Activated CD8-positive, alpha-beta memory T cell treated with anti-CD3 and anti-CD28 coated beads, Interleukin-2, amount 50 U/mL, for 24 hours (primary cell): ENCODE data around the gene OSGEP.
"Not testable (repeated sequence)": the region's sequence is repeated elsewhere in the genome, so short reads cannot be mapped to it uniquely, and the experiment has no call there.

Experiments
- DNase-seq: peaks from one replicate; pipeline ENCODE4 v3.0.0-alpha.2; 2020; ENCODE audit errors: extremely low read depth

The OSGEP gene

DNA sequence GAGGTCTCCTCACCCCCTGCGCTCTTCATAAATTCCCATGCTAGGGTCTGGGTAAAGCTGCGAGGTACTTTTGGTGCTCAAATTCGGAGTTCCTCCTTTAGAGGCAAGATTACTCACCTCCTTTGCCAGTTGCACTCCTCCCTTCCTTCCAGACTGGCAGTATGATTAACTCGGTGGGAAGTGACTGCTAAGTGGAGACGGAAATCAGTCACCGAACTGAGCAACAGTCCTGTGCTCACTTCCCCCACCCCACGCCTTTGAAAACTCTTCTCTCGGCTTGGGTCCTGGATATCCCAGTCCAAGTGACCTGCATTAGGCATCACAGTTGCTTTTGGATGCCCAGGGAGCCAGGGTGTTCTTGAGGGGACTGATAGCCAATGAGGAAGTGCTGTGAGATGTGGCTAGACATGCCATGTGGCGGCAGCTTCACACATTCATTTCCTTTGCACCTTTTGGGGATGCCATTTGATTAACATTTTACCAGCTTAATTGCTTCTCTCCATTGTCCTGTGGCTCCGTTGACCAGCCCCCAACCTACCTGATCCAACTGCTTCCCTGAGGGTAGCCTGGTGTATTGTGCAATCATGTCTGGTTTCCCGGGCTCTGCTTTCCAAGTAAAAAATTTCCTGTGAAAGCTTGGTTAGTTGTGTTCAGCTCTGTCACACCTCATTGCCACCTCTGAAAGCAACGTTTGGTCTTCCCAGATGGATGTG, 15.4 kb upstream of the OSGEP start:
- peak; percentile 38 for DNase-seq

DNA sequence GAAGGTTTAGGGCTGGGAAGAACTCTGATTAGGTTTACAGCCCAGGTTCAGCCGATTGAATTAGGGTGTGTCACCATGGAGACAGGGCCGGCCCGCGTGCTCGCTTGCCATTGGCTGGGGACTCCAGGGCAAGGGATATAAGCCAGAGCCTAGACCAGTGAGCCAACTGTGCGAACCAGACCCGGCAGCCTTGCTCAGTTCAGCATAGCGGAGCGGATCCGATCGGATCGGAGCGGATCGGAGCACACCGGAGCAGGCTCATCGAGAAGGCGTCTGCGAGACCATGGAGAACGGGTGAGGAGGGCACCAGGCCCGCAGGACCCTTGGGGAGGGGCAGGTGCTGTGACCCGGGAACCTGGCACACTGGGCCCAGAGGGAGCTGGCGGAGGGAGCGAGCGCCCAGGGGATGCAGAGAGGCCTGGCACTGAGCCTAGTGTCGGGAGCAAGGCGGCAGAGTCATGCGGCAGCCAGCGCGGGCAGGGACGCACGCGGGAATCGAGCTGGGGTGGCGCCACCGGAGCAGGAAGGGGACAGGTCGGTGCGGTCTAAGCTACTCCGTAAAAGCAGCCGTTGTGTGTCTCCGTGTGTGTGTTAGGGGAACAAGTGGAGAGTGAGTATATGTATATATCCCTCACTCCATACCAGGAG, 14.8 kb upstream of the OSGEP start, which contains the start of gene PNP:
Gene PNP (plus strand): TSS at position 165 of the 648 bp plus-strand sequence. CDS start 119 bp downstream, at position 284.
- DNase-seq: peak; percentile 69

DNA sequence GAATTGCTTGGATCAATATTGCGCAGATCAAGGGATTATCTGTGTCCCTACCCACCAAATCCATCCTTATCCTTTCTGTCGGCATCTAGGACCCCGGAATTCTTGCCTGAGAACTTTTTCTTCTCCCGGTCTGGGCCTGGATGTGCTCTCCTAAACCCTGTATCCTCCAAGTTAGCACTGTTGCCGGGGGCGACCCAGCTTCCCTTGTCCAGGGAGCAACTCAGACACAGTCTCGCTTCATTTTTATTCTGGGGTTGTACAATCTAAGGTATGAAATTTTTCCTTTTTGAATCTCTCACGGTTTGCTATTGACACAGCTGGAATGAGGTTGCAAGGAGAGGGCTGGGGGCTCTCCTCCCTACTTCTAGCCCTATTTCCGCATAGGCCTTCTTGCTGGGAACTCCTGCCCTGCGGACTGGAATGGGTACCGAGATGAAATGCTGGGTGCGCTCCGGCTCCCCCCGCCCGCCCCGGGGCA, 14.2 kb upstream of the OSGEP start:
- DNase-seq: no peak

DNA sequence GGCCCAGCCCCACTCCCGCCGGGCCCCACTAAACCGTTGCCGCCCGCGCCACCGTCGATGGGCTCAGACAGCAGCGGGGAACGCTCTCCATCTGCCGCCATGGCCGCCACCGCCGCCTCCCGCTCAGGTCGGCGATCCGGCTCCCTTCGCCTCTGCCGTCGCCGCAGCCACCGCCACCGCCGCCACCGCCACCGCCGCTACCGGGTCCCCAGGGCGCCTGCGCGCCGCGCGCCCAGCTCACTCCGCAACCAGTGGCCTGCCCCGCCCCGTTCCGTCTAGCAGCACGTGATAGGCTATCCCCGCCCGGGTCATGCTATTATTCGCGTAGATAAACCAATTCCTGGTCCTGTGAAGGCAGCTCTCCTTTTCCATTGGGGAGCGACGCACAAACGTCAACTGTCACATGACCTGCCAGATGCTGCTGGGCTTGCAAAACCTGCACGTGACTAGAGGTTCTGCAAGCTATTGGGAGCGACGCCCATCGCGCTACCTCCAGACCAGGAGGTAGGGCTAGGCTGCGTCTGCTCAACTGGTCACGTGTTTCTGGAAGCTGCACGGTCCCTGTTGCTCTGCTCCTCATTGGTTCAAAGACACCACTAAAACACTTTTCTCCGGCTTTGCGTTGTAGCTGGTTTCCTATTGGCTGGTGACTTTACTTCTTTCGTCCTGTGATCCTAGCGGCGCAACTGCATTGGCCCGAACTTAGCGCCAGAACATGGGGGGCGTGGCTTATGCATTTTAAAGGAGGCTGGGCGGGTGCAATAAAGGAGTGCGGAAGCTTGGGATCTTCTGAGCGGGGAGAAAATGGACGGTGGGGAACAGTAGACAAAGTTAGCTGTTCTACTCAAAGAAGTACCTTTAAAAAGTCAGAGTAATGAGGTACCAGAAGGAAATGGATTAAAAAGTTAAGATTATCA, 6.9 kb upstream of the OSGEP start, which contains the start of gene PIP4P1:
Gene PIP4P1 (minus strand): TSS at position 210 of the 917 bp plus-strand sequence. CDS start 109 bp downstream, at position 101.
- DNase-seq: peak; percentile 99

DNA sequence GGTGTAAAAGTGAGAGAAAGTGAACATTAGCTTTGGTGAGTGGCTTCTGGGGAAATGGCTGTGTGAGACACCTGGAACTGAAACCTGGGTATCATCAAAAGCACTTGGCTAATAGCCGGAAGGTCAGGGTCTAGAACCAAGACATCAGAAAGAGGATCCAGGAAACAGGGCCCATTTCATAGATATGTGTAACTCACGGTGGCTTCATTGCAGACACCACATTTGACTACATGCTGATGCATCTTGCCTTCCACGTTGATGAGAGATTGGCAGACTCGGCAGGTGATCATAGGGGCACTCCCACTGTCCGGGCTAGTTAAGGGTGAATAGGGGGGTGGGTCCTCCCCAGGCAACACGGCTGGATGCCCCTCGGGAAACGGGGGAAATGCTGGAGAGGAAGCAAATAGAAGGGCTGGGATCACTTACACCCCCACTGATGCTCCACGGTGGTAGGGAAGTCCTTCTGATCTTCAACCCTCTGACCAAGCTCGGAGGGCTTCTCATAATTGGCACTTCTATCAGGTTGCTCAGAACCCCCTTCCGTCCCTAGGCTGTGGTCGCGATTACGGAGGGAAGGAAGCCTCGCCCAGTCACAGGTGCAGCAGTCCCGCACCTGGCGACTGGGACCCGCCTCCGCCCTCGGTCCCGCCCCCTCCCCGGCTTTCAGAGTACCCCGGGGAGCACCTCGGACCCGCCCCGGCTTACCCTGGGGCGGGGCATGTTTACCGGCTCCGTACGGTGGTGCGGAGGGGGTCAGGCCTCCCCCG, 6.0 kb upstream of the OSGEP start:
- DNase-seq: no peak

DNA sequence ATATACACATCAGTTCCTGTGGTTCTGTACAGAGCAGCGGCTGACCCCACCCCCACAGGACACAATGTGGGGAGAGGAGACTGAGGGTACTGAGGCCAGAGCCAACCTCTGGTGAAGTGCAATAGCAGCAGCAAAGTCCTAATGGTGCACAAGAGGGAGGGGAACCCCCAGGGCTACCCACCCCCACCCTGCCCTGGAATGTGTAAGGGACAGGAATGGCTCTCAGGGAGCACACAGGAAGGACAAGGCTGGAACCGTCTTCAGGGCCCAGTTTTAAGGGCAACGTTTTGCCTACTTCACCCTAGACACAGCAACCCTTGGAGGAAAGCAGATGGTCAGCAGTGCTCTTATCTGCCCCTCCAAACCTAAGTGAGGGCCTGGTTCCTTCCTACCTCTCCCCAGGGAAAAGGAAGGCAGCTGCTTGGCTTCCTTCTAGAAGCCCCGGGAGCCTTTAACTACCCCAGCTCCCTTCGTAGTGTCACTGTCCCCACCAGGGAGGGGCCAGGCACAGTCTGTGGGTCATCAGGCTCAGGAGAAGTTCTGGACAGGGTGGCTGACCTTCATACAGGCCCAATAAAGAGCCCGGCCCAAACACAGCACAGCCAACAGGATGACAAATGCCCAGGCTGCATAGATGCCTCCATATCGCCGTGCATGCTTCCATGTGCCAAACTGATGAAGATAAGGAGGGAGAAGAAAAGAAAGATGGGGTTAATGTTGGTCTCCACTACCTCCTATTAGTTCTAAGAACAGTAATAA, 3.6 kb upstream of the OSGEP start:
- DNase-seq: no peak

DNA sequence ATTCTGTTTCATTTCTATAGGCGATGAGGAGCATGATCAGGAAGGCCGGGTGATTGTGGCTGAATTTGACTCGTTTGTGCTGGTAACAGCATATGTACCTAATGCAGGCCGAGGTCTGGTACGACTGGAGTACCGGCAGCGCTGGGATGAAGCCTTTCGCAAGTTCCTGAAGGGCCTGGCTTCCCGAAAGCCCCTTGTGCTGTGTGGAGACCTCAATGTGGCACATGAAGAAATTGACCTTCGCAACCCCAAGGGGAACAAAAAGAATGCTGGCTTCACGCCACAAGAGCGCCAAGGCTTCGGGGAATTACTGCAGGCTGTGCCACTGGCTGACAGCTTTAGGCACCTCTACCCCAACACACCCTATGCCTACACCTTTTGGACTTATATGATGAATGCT, 2.4 kb upstream of the OSGEP start:
- no peak for DNase-seq

DNA sequence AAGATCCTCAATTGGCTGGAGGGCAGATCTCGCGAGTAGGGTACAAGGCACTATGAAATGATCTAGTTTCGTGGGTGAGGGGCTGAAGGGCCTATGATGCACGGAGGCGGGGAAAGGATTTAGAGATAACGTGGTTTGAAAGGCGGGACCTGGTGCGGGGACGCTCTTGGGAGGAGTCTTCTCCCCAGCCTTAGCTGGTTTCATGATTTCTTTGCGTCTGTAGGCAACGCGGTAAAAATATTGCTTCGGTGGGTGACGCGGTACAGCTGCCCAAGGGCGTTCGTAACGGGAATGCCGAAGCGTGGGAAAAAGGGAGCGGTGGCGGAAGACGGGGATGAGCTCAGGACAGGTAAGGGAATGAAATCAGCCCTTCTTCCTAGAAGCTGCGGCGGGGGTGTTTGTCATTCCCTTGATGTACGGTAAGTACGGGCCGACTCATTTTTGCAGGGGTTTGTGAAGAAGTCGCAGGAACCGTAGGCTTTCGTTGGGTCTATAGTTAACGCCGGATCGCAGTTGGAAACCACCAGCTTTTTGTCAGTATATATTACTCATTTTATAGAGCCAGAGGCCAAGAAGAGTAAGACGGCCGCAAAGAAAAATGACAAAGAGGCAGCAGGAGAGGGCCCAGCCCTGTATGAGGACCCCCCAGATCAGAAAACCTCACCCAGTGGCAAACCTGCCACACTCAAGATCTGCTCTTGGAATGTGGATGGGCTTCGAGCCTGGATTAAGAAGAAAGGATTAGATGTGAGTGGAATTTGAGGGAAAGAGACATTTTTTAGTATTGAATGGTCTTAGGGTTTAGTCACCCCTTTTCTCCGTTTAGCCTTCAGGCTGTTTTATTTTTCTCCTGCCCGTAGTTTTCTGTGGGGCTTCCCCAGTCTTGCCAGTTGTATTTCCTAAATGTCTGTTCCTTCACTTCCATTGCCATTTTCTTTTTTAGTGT, 1.0 kb upstream of the OSGEP start:
- DNase-seq: no peak

DNA sequence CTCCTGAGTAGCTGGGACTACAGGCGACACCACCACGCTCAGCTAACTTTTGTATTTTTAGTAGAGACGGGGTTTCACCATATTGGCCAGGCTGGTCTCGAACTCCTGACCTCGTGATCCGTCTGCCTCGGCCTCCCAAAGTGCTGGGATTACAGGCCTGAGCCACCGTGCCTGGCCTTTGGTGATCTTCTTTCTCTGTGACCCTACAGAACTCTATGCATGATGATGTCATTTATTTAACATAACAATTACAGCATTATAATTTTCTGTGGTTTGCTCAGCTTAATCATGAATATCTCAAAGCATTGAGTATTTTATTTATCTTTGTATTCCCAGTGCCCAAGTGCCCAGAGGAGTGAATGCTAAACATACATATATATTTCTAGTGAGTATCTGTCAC, 1.8 kb downstream of the OSGEP start:
- not testable (repeated sequence) for DNase-seq

DNA sequence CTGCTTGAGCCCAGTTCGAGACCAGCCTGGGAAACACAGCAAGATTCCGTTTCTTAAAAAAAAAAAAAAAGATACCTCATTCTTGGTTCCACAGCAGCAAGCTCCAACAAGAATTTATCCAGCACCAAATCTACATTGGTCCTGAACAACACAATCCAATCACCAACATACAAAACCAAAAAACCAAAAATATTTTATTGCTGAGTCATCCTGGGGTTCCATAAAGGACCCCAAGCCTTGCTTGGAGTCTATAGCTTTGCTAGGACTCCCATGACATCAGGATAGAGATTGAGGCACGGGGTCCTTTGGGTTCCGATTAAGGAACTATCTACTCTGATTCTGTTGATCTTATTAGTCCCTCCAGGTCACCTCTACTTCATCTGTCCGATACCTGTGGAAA, 7.7 kb downstream of the OSGEP start:
- DNase-seq: no peak

DNA sequence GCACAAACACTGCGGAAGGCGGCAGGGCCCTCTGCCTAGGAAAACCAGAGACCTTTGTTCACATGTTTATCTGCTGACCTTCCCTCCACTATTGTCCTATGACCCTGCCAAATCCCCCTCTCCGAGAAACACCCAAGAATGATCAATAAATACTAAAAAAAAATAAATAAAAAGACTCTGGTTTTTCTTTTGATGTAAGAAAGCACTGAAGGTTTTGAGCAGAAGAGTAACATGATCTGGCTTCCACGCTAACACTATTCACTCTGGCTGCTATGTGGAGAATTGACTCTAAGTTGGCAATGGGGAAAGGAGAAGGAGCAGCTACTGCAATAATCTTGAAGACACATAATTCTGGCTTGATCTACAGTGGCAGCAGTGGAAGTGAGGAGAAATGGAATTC, 11.0 kb downstream of the OSGEP start:
- DNase-seq: not testable (repeated sequence)

DNA sequence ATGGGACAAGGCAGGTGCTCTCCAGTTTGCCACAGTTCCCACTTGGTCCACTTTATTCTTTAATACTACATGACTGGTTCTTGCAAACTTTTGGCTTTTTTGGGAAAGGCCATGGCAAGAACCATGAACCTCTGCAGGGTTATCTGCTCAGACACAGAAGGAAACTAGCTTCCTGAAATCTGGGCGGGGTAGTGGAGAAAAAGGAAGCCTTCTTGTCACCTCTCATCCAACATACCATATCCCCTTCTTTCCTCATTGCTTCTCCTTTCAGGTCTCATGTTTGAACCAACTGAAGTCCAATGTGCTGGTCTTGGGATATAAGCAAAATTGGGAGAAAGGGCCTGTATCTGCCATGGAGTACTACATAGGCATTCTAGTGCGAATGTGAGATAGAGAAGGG, 13.2 kb downstream of the OSGEP start:
- no peak for DNase-seq

DNA sequence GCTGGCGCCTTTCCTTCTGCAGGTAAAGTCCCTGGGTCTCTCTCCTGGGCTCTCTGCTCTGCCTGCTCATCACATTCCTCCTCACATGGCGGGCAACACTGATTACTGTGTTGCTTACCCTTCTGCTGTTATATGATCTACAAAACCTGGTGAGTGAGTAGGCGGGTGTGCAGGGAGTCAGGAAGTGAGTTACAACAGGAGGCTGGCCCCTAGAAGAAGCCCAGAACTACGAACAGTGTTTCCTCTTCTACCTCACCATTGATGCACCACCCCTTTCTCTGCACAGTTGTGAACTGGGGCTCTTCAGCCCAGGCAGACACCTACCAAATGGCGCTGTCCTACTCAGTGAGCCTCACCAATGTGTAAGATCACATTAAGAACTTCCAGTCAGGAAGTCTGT, 13.7 kb downstream of the OSGEP start:
- no peak for DNase-seq

DNA sequence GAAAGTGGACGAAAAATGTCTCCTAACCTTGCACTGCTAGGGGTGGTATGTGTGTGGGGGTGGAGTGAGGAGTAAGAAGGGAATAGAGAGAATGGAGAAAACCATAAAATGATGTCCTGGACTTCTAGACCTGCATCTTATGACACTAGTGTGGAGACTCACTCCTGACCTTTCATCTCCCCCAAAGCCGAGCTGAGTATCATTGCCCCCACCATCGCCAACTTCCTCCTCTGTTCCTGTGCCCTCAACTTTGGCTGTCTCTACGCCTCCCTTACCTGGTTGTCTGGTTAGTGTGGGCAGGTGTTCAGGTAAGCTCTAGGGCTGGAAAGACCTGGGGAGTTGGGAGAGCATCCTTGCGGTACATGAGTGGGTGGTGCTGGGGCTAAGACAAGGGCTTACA, 14.1 kb downstream of the OSGEP start:
- DNase-seq: no peak

DNA sequence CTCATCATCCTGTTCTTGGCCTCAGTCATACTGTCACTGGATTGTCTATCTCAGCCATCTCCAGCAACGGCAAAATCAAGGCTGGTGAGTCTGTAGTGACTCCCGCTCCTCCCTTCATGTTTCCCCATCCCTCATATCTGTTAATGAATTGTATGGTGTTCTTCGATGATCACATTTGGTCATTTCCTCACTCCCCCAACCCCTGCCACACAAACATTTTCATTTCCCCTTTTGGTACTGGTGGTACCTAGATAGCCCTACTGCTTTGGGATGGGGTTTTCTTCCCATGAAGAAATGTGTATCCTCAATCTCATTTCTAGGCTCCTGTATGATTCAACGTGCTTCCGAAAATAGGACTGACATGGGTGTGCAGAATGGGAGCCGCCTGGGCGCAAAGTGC, 15.9 kb downstream of the OSGEP start:
- DNase-seq: no peak

DNA sequence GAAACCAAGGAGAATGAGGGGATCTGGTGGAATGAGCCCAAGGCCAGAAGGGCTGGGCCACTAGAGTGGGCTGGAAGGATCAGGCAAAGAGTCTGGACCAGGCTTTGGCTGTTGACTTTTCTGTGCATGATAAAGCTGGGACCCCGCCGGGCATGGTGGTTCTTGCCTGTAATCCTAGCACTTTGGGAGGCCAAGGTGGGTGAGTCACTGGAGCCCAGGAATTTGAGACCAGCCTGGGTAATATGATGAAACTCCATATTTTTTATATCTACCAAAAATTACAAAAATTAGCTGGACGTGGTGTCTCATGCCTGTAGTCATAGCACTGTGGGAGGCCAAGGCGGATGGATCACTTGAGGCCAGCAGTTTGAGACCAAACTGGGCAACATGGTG, 18.3 kb downstream of the OSGEP start:
- no peak for DNase-seq

DNA sequence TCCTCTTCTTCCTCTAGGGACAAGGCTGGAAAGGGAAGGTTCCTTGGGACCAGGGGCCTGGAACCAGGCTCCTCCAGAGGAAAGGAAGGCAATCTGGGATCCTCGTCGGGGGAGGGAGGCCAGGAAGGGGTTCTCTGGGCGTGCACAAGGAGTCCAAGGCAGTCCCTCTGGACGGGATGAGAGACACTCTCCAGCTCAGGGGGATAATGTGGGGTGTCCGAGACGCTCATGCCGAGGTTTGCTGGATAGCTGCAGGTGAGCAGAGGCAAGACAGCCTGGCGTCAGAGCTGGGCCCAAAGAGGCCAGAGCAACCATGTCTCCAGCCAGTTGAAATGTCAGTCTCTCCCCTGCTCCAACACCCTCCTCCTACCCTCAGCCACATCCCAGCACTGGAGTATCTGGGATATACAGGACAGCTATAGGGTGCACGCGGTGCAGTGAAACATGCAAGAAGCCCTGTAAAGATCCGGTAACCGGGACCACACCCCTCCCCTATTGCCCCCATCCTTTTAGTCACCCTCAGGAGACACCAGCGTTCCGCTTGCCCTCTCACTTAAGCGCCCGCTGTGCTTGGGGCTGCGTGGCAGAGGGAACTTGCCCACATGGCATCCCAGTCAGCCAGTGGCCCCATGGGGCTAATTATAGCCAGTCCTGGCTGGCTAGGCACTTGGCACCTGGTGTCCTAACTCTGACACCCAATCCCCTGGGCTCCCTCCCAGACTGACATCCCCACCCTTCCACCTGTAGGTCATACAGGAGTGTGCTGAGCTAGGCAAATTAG, 18.8 kb downstream of the OSGEP start, which contains the start of gene KLHL33:
Gene KLHL33 (minus strand): TSS at position 585 of the 781 bp plus-strand sequence. CDS start 355 bp downstream, at position 230.
- no peak for DNase-seq
